D341Med (cell line): ENCODE data around the gene CCDC24.

Source experiments
- DNase-seq: peaks from one replicate; pipeline ENCODE4 v3.0.0; 2012; ENCODE audit warnings: low spot score

The CCDC24 gene

DNA sequence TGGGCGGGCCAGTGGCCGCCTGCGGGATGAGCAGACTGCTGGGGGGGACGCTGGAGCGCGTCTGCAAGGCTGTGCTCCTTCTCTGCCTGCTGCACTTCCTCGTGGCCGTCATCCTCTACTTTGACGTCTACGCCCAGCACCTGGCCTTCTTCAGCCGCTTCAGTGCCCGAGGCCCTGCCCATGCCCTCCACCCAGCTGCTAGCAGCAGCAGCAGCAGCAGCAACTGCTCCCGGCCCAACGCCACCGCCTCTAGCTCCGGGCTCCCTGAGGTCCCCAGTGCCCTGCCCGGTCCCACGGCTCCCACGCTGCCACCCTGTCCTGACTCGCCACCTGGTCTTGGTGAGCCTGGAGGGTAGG, 10.3 kb upstream of the CCDC24 start:
- no peak for DNase-seq

DNA sequence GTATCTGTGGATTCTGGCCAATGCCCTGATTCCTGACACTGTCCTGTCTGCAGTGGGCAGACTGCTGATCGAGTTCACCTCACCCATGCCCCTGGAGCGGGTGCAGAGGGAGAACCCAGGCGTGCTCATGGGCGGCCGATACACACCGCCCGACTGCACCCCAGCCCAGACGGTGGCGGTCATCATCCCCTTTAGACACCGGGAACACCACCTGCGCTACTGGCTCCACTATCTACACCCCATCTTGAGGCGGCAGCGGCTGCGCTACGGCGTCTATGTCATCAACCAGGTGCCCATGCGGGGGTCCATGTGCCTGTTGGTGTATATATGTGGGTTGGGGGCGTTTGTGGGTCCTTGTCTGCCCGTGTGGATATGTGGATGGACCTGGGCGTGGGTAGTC, 9.8 kb upstream of the CCDC24 start:
- DNase-seq: no peak

DNA sequence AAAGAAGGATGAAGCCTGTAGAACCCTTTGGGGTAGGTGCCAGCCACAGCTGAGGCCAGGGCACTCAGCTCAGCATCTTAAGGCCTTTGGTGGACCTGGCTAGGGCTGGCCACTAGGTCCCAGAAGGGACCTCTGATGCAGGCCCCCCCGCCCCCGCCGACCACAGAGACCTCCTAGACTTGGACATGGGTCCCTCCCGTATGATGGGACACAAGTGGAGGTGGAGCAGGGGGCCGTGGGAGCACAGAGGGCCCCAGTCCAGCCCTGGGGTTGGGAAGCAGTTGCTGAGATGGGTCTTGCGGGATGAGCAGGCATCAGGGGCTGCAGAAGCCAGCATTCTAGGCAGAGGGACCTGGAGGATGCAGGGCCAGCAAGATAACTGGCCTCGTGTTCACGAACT, 9.2 kb upstream of the CCDC24 start:
- no peak for DNase-seq

DNA sequence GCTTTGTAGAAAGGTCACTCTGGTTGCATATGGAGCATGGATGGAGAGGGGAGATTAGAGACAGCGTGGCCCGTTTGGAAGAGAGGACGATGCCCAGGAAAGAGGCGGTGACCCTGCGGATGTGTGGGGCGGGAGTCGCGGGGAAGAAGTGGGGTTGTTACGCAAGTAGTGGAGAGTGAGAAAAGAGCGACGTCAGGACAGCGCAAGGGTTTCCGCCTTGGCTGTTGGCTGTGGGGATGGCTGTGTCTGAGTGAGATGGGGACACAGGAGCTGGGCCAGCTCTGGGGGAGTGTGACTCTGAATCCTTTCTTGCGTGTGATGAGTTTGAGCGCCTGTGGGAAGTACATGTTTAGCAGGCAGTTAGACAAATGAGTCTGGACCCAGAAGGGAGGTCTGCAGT, 8.6 kb upstream of the CCDC24 start:
- no peak for DNase-seq

DNA sequence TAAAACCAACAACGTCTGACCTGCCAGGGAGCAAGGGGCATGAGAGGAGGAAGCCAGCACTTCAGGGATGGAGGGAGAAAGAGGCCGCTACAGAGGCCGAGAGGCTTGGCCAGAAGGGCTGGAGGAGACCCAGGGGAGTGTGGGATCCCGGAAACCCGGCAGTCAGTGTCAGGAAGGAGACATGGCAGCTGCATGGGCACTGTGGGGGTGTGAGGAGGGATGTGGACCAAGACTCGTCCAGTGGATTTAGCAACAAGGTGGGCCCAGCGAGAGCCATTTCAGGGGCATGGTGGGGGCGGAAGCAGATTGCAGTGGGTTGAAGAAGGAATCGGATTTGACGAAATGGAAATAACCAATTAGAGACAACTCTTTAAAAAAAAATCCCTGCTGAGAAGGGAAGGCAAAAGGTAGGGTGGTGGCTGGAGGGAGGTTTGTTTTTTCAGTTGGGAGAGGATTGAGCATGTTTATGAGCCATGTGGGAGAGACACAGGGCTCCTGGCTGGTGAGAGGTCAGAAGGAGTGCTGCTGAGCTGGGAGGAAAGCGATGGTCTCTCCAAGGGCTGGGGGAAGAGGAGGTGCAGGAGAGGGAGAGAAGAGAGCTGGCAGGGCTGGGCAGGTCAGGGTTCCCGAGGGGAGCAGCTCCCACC, 8.0 kb upstream of the CCDC24 start:
- DNase-seq: no peak

DNA sequence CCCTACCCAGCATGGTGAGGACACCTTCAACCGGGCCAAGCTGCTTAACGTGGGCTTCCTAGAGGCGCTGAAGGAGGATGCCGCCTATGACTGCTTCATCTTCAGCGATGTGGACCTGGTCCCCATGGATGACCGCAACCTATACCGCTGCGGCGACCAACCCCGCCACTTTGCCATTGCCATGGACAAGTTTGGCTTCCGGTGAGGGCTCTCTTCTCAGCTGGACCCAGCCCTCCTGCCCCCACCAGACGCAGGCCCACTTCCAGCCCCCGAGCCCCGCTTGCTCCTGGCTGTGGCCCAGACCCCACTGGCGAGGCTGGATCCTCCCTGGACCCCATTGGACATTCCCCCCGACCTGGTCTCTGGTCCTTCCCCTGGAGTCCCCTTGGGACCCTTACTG, 6.5 kb upstream of the CCDC24 start:
- DNase-seq: no peak

DNA sequence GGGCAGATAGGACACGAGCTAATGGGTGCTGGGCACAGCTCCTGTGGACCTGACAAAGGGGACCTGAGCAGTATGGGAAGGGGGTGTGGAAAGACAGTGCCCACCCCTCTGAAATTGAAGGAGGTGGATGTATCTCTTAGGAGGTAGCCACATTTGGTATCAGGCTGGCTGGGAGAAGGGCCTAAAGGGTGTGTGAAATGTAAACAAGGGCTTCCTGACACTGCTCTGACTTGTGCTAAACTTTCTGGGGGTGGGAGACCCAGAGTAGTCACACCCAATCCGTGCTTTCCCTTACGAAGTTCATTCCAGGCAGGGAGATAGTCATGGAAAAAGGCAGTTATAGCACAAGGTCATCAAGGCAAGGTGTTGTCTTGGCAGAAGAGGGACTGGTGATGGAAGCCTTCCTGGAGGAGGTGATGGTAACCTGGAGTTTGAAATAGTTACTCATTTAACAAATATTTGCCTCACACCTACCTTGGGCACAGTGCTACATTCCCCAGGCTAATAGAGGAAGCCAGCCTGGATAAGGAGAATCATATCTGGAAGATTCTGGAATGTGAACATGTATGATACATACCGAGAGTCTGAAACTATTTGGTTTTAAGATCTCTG, 5.3 kb upstream of the CCDC24 start:
- no peak for DNase-seq

DNA sequence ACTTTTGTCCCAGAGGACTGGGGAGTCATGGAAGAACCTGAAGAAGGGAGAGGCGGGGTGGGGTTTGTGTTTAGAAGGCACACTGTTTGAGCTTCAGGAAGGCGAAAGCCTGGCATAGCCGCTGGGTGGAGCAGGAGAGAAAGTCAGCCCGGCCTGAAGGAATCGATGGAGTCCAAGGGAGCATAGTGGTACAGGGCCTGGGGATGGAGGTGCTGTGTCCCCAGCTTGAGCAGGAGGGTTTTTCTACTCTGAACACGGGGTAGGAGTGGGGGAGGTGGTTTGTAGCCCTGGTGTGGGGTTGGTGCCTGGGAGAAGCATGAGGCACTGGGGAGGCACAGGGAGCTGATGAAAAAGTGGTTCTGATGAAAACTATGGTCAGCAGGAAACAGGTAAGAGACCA, 4.7 kb upstream of the CCDC24 start:
- no peak for DNase-seq

DNA sequence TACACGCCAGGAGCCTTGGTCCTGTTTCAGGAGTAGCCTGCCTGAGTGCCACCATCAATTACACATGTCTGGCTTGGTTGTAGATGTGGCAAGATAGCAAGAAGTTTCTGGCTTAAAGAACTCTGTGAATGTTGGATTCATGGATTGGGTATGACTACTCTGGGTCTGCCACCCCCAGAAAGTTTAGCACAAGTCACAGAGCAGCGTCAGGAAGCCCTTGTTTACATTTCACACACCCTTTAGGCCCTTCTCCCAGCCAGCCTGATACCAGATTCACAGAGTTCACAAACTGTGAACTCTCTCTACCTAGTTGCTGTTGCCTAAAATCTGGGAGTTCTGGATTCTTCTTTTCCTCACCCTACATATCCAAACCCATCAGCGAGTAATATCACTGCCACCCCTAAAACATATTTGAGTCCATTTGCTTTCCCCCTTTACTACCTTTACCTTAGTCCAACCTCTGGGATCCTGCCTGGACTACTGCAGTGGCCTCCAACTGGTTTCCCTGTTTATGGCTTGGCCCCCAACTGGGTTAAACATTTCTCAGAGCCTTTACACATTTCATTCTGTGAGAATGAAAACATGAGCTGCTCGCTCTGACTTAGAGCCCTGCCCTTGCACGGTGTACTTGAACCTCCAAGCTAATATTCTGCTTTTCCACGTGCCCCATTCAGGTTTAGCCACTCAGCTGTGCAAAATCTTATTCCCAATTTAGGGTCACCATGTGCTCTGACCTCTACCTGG, 4.1 kb upstream of the CCDC24 start:
- no peak for DNase-seq

DNA sequence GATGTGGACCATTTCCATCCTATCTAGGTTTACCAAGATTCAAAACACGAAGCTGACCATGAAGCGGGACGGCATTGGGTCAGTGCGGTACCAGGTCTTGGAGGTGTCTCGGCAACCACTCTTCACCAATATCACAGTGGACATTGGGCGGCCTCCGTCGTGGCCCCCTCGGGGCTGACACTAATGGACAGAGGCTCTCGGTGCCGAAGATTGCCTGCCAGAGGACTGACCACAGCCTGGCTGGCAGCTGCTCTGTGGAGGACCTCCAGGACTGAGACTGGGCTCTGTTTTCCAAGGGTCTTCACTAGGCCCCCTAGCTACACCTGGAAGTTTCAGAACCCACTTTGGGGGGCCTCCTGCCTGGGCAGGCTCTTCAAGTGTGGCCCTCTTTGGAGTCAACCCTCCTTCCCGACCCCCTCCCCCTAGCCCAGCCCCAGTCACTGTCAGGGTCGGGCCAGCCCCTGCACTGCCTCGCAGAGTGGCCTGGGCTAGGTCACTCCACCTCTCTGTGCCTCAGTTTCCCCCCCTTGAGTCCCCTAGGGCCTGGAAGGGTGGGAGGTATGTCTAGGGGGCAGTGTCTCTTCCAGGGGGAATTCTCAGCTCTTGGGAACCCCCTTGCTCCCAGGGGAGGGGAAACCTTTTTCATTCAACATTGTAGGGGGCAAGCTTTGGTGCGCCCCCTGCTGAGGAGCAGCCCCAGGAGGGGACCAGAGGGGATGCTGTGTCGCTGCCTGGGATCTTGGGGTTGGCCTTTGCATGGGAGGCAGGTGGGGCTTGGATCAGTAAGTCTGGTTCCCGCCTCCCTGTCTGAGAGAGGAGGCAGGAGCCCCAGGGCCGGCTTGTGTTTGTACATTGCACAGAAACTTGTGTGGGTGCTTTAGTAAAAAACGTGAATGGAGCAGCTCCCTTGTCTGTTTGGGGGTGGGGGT, 864 bp upstream of the CCDC24 start:
- DNase-seq: no peak

DNA sequence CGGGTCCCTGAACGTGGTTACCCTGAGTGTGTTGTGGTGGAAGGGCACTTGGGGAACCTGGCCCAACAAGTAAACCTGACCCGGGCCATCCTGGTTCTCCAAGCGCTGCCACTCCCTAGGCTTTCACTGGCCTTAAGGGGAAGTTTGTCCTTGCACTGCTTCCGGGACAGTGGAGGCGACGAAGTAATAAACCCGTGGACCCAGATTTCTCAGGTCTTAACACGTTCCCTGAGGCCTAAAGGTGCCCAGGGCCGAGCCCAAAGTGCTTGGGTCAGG, 261 bp upstream of the CCDC24 start:
- DNase-seq: no peak

DNA sequence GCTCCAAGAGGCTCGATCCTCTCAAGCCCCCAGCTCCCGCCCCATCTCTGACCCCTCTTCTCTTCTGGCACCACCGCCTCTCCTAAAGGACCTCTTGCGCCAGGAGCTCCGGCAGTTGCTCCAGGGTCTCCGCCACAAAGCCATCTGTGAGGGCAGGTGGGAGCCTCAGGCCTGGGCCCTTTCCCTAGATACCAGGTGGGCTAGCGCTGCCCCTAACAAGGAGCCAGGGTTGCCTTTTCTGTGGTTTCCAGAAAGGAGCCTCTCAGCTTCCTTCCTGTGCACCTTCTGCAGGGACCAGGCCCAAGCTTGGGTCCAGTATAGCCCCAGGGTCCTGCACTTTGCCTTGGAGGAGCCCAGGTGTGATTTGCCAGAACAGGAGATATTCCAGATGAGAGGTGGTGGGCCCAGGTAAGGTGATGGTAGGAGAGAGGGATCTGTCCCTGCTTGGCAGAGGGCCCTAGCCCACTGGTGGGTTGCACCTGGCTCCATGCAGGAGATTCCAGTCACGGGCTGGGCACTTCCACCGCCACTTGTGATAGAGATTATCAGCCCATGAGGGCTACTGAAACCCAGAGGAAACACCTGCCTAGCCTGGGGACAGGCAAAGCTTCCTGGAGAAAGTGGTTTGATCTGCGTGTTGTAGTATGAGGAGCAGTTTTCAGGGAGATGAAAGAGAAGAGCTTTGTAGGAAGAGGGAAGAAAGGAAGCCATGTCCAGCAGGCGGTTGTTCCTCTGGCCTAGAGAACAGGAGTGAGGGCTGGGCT, 1.0 kb downstream of the CCDC24 start:
- DNase-seq: no peak

DNA sequence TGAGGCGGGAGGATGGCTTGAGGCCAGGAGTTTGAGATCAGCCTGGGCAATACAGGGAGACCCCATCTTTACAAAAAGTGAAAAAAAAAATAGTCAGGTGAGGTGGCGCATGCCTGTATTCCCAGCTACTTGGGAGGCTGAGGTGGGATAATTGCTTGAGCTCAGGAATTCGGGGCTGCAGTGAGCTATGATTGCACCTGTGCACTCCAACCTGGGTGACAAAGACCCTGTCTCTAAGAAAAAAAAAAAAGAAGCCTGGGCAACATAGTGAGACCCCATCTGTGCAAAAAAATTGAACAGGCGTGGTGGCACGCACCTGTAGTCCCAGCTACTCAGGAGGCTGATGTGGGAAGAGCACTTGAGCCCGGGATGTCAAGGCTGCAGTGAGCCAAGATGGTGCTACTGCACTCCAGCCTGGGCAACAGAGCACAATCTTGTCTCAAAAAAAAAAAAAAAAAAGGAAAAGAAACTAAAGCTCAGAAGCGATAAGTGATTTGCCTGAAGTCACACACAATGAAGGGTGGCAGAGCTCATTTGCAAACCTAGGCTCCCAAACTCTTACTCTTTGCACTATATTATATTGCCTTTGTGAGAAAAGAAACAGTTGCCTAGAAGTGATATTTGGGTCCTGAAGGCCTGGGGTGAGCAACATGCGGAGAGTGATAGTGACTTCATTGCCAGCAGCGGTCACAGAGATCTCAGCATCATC, 2.0 kb downstream of the CCDC24 start:
- DNase-seq: no peak

DNA sequence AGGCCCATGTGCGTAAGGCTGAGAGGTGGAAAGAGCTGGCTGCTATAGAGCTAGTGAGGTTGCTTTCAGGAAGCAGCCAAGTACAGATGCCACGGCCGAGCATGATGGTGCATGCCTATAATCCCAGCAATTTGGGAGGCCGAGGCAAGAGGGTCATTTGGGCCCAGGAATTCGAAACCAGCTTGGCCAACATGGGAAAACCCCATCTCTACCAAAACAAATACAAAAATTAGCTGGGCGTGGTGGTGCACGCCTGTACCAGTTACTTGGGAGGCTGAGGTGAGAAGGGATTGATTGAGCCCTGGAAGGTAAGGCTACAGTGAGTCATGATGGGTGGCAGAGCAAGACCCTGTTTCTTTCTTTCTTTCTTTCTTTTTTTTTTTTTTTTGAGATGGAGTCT, 2.7 kb downstream of the CCDC24 start:
- DNase-seq: no peak

DNA sequence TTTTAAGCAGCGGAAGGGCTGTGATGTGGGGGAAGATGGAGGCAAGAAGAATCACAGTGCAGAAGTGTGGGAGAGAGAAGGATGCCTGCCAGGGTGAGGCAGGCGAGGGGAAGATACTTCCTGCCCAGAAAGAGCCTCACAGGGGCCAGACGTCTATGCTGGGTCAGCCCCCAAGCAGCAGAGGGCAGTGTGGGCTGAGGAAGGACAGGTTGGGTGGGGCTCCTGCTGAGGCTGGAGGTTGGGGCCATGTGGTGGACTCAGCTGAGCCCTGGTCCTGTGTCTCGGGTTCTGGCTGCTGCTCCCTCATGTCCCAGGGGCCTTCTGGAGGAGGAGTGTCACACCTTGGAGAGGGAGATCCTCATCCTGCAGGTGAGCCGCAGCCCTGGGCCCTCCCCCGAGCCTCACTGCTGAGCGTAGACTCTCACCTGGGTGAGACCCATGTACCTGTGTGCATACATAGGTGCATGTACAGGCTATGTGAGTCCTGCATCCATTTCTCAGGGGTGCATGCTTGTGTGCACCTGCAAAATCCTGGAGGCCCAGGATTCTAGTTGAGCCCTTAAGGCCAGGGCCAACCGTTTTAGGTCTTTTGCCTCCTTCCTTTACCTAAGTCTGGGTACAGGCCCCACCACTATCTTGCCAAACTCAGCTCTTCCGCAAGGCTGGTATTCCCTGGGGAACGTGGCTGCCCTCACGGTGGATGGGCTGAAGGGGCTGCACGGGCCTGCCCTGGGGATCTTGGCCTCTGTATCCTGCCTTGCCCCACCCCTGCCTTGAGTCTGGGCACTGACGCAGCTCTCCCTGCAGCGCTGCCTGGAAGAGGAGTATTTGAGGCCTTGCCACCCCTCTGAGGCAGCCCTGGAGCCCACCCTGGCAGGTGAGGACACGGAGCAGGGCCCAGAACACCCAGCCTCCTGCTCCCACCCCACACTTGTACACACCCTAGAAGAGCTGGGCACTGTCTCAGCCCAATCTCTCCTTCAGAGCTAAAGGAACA, 3.7 kb downstream of the CCDC24 start:
- DNase-seq: peak; percentile 64

DNA sequence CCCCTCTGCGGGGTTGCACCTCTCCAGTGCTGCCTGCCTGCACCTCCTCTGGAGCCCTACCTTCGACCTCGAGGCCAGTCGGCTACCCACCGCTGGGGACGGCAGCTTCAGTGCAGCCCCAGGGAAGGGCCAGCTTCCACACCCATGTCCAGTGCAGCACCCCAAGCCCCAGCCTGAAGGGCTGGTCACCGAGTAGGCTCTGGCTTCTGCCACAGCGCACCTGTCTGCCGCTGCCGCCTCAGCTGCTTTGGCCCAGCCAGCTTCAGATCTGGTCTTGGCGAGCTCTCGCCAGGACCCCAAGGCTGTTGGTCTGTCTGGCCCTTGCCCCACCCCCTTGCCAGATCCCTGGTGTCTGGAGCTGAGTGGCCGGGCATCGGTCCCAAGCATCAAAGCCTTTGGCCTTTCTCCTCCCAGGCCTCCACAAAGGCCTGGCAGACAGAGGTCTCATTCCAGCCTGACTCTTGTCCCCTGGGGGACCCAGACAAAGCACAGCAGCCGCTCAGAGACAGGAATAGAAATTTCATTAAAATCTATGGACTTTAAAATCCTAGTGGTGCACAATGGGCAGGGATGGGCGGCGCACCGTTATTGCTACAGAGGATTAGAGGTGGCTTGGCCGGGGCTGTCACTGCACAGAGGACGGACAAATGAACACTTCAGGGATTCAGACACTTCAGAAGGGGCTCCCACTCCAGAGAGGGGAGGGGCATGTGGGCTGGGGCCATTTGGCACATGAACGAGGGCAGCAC, 4.8 kb downstream of the CCDC24 start:
- no peak for DNase-seq

DNA sequence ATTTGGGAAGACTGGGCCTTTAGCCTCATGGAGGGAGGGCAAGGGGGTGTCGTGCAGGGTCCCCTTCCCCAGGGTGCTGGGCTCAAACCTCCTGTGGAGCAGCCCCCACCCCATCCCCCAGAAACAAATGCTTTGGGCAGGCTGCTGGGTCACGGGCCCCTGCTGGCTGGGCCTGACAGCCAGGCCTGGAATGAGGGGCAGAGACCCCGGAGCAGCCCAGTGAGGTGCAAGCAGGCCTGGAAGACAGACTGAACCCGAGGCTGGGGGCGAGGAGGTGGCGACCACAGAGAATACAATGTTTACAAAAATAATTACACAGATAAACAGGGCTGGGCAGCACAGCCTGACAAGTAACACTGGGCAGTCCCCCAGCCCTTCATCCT, 5.3 kb downstream of the CCDC24 start:
- no peak for DNase-seq

DNA sequence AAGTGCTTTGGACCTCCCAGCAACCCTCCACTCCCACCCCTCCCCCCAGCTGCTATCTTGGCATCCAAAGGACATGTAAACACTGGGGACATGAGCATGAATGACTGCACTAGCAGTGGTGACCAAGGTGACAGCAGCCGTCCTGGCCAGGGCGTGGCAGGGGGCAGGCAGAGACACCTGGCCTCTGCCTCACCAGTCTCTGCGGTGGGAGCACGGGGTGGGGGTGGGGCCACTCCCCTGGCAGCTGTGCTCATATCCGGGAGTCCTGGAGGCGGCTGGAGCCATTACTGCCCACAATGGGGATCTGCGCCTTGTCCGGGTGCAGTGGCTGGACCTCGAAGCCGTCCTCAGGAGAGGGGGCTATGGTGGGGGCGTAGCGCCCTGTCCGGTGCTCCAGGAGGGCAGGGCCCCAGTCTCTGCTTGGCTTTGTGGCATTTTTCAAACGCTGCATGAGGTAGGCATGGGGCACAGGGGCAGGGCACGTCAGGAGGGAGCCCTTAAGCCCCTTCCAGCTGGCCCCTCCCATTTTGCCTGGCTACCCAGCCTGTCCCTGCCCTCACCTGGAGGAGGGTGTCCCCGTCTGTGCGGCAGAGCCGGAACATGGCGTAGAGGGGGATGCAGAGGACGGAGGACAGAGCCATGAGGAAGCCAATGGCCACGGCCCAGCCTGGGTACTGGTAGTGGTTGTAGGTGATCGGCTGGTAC, 6.0 kb downstream of the CCDC24 start:
- DNase-seq: no peak

DNA sequence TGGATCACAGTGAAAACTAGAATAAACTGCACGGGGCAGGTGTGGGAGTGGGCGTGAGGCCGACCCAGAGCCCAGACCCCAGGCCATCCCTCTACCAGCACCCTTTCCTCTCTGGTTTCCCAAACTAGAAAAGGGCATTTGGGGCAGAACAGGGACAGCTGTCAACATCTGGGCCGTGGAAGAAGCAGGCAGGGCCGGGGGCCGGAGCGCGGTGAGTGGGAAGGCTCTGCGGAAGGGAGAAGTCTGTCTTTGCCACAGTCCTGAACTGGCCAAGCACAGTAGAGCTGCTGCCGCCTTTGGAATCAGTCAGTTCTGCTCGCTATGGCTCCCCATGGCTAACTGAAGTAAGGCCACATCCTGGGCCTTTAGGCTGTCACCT, 6.6 kb downstream of the CCDC24 start:
- no peak for DNase-seq
